Iris pigment epithelial cell (primary cell): Measurements from ENCODE around the gene ALOX15.
A peak's percentile ranks its signal among the peaks of the same experiment; 100 is the strongest.
"Not testable (repeated sequence)": the region's sequence is repeated elsewhere in the genome, so short reads cannot be mapped to it uniquely, and the experiment has no call there.

ENCODE experiments used
- DNase-seq: peaks from one replicate; pipeline ENCODE4 v3.0.0-alpha.2; 2011; ENCODE audit warnings: low read depth

Gene ALOX15

GRCh38 chr17:4592240-4593005 is 49.1 kb downstream of the ALOX15 start:
- DNase-seq = no peak

GRCh38 chr17:4591529-4591928 is 49.9 kb downstream of the ALOX15 start:
- peak; percentile 48 for DNase-seq

DNA sequence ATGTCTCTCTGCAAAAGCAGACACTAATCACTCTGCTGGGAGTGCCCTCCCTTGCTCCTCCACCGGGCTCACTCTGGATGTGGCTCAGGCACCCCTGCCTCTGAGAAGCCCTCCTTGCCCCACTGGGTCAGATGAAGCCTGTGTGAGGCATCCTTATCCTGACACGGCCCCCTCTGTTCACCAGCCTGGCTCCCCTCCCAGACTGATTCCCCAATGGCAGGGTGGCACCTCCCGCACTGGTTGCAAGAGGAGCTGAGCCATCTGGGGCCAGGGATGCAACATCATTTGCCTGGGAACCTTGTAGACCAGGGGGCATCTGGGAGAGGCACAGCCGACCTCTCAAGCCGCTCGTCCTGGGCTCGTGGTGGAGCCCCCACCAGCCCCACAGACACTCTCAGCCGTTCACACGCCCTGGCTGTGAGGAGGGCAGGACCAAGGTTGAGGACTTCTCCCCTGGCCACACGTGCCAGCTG is 50.5 kb downstream of the ALOX15 start:
- no peak for DNase-seq

DNA sequence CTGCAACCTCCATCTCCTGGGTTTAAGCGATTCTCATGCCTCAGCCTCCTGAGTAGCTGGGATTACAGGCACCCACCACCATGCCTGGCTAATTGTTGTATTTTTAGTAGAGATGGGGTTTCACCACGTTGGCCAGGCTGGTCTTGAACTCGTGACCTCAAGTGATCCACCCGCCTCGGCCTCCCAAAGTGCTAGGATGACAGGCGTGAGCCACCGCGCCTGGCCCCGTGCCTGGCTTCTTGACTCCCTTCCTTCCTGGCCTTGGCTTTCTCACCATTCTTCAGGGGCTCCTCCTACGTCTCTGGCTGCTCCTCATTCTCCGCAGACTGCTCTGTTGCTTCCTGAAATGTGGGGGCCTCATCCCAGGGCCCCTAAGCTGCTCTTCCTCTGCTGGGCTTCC is 51.4 kb downstream of the ALOX15 start:
- not testable (repeated sequence) for DNase-seq

GRCh38 chr17:4588898-4589625 is 52.4 kb downstream of the ALOX15 start:
- no peak for DNase-seq

- DNase-seq = no peak
These were observed 53.1 kb downstream of the ALOX15 start for GRCh38 chr17:4588391-4588790.

DNA sequence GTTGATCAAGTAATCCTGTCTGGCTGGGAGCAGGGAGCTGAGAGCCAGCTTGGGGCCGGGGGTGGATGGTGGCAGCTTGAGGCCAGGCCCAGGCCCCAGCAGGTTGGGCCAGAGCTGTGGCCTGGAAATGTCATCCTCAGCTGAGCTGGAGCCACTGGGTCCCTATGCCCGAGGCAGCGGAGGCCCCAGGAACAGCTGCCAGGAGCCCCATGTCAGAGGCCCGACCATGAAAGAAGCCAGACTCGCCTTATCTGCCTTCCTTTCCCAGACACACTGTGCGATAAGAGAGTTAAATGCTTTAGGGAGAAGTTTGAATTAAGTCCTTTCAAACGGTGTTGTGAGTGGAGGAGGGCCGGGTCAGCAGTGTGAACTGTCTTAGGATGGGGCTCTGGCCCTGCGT is 53.7 kb downstream of the ALOX15 start:
- DNase-seq = no peak

- no peak for DNase-seq
These were observed 54.3 kb downstream of the ALOX15 start for GRCh38 chr17:4587195-4587594.

DNA sequence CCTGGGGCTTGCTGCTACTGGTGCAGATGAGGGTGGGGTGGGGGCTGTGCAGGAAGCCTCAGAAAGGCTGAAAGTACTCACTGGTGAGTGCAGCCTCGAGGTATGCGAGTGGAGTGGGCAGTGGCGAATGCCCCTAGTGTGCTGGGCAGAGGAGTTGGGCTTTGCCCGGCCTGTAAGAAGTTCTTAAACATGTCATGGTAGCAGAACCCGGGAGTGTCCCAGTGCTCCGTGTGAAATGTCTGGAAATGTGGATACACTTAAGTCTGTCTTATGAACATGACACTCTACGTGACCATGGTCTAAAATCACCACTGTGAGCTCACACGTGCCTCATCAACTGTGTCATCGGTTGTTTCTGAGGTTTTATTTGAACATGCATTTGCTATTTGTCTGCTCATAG is 55.4 kb downstream of the ALOX15 start:
- DNase-seq = no peak

DNA sequence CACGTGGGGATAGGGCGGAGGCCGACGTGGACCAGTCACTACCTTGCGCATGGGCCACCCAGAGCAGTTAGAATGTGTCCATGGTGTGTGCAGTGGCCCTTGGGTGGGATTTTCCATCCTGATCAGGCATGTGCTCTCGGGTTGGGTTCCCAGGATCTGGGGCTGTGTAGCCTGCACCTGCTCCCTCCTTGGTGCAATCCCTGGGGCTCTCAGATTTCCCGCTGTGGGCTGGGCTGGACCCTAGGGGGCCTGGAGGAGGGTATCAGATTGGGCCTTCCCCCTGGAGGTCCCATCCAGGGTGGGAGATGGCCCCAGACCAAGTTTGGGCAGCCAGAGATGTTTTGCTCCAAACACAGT is 55.9 kb downstream of the ALOX15 start:
- no peak for DNase-seq

- DNase-seq = no peak
These were observed 56.4 kb downstream of the ALOX15 start for GRCh38 chr17:4584917-4585637.

DNA sequence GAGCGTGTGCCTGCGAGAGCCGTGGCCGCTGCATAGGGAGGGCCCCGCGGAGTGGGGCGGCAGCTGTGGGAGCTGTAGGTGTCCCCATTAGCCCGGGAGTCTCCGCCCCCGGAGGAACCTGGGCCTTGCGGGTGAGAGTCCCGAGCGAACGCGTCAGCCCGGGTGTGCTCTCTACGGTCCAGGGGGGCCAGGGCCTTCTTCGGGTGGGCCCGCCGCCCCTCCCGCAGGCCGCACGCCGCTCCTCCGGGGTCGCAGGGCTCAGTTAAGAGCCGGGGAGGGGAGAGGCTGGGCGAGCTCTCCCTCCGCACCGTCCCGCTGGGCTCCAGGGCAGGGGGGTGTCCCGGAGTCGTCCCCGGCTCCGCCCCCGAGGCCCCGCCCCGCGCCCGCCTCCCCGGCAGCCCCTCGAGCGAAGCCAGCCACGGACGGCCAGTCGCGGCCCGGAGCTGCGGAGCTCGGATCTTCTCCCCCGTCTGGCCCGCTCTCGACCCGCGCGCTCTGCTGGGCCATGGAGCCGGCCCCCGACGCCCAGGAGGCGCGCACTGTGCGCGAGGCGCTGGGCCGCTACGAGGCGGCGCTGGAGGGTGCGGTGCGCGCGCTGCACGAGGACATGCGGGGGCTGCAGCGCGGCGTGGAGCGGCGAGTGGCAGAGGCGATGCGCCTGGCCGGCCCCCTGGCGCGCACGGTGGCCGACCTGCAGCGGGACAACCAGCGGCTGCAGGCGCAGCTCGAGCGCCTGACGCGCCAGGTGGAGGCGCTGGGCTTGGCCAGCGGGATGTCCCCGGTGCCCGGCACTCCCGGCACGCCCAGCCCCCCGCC is 57.2 kb downstream of the ALOX15 start, which contains the start of gene SMTNL2:
TSS of gene SMTNL2 (plus strand) at position 429 of the 816 bp plus-strand sequence. CDS start at position 506, 77 bp downstream.
- no peak for DNase-seq

DNA sequence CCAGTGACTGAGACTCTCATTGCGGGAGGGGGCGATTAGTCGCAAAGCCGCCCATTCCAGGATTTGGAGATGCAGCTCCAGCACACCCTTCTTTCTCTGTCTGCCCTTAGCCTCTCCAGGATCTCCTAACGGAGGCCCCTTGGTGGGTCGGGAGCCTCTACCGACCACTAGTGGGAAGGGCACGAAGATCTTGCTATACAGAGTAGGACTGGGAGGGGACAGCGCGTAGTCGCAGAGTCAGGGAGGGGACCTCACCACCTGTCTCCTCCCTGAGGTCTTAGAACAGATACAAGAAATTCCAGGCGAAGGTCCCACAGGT is 57.7 kb downstream of the ALOX15 start:
- peak; percentile 8 for DNase-seq

DNA sequence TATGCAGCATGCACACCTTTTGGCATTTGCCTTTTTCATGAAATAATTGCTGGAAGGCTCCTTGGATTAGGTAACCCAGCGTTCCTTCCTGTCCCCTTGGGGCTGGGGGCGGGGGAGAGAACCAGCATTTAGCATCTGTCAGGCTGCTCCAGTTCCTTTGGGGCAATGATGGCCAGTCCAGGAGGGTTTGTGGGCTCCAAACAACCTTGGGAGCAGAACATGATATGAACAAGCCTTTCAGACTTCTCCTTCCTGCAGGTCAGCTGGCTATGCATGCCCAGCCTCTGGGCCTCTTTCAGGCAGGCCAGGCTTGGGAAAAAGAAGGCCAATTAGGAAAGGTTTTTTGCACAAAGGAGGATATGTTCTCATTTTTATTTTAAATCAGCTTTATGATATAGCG is 58.3 kb downstream of the ALOX15 start:
- no peak for DNase-seq

DNA sequence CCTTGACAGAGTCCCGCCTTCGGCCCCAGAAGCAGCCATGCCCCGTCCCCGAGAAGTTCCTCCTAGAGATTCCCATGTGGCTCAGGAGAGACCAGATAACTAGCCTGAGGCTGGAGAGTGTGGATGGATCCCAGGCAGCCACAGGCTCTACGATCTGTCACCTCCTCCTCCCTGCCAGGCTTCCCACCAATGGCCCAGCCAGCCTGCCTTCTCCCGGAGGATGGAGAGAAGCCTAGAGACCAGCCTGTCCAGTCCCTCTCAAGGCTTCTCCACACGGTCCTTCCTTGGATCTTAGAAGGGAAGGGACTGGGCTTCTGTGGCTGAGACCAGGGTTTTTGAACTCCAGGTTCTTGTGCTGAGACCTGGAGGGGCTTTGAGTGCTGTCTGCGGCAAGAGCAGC is 58.8 kb downstream of the ALOX15 start:
- DNase-seq = no peak

DNA sequence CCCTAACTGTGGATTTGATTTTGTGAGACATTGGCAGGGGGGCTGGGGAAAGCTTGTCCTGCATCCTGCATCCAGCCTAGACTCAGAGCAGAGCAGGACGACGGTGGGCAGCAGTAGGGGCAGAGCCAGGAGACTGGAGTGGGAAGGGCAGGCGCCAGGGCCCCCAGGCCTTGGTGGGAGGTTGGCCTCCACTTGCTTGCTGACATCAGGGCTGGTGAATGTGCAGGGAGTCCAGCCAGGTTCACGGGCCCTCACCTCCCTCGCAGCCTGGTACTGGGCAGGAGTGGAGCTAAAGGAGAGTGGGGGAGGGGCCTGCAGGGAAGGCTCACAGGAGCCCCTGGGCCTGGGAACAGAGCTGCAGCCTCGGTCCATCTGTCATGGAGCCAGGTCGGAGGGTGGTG is 59.4 kb downstream of the ALOX15 start:
- no peak for DNase-seq
